Keratinocyte (primary cell): ENCODE measurements around the gene MEIOC. TPM values are rescaled to one million over a fixed set of nuclear protein-coding genes. Genes with fewer than 3 reads are reported as not detected.

Source experiments
- DNase-seq: peaks from one replicate; pipeline ENCODE4 v3.0.0-alpha.2; 2011; ENCODE audit warnings: low read depth, missing footprints, low spot score
- FAIRE-seq: peaks from 2 replicates; lab custom pipeline; 2011; peaks lifted over from hg19 to GRCh38; lab: Jason Lieb, UNC
- H2AFZ ChIP-seq: 2 replicates; pipeline ENCODE4 v1.6.0; 2012; ENCODE audit warnings: low read length, control low read depth, inconsistent platforms; ENCODE audit not compliant: control insufficient read depth
- H3K27ac ChIP-seq: 2 replicates; pipeline ENCODE4 v1.5.1; 2011; ENCODE audit warnings: low read length; ENCODE audit not compliant: control insufficient read depth, insufficient read depth
- H3K27me3 ChIP-seq: 3 replicates; pipeline ENCODE4 v1.6.0; 2011; ENCODE audit warnings: low read length; ENCODE audit not compliant: control insufficient read depth, insufficient read depth; ENCODE audit errors: extremely low read depth
- H3K36me3 ChIP-seq, 2 experiments: 2 replicates in 1 of 2; 3 replicates in 1 of 2; pipeline ENCODE4 v1.5.1; 2011; ENCODE audit warnings: low read length in 2 of 2, mild to moderate bottlenecking in 1 of 2; ENCODE audit not compliant: control insufficient read depth in 2 of 2, insufficient read depth in 2 of 2; ENCODE audit errors: extremely low read depth in 1 of 2
- H3K4me1 ChIP-seq: 3 replicates; pipeline ENCODE4 v1.5.1; 2011; ENCODE audit warnings: low read length; ENCODE audit not compliant: control insufficient read depth, insufficient read depth; ENCODE audit errors: extremely low read depth
- H3K4me2 ChIP-seq: 3 replicates; pipeline ENCODE4 v1.6.0; 2011; ENCODE audit warnings: low read depth, low read length; ENCODE audit not compliant: control insufficient read depth, insufficient read depth; ENCODE audit errors: extremely low read depth
- H3K4me3 ChIP-seq, 3 experiments: fragments of 200-600 bp in 1 of 3; sonication (generic) in 1 of 3; 2 replicates in 2 of 3; 3 replicates in 1 of 3; pipeline ENCODE4 v1.5.1; 2011 to 2016; ENCODE audit warnings: low read length in 3 of 3, mild to moderate bottlenecking in 3 of 3, control low read depth in 2 of 3, inconsistent platforms in 1 of 3, low read depth in 1 of 3, mixed read lengths in 1 of 3, mixed run types in 1 of 3, moderate library complexity in 1 of 3; ENCODE audit not compliant: control insufficient read depth in 2 of 3, insufficient read depth in 2 of 3; ENCODE audit errors: extremely low read depth in 1 of 3
- H3K79me2 ChIP-seq: 2 replicates; pipeline ENCODE4 v1.6.0; 2012; ENCODE audit warnings: low read length; ENCODE audit not compliant: control insufficient read depth, insufficient read depth
- H3K9ac ChIP-seq: 3 replicates; pipeline ENCODE4 v1.6.0; 2011; ENCODE audit warnings: low read length; ENCODE audit not compliant: control insufficient read depth, insufficient read depth; ENCODE audit errors: extremely low read depth
- H3K9me1 ChIP-seq: 3 replicates; pipeline ENCODE4 v1.6.0; 2011; ENCODE audit warnings: low read length; ENCODE audit not compliant: control insufficient read depth, insufficient read depth; ENCODE audit errors: extremely low read depth
- H3K9me3 ChIP-seq: 2 replicates; pipeline ENCODE4 v1.5.1; 2012; ENCODE audit warnings: low read depth, low read length; ENCODE audit not compliant: control insufficient read depth
- H4K20me1 ChIP-seq: 3 replicates; pipeline ENCODE4 v1.6.0; 2011; ENCODE audit warnings: low read length; ENCODE audit not compliant: control insufficient read depth, insufficient read depth; ENCODE audit errors: extremely low read depth
- CTCF ChIP-seq, 3 experiments: IDR thresholded peaks in 1 of 3; conservative IDR thresholded peaks in 1 of 3; optimal IDR thresholded peaks in 1 of 3; 2 replicates in 2 of 3; 3 replicates in 1 of 3; pipeline versions ENCODE3 to v1.5.1; 2011; ENCODE audit warnings: low read length in 3 of 3, mild to moderate bottlenecking in 3 of 3, moderate library complexity in 2 of 3, control low read depth in 1 of 3, inconsistent platforms in 1 of 3; ENCODE audit not compliant: insufficient read depth in 2 of 3; ENCODE audit errors: extremely low read depth in 1 of 3
- EZH2 ChIP-seq: IDR thresholded peaks from one replicate; pipeline ENCODE4 v1.6.1; 2012; ENCODE audit warnings: inconsistent platforms, mild to moderate bottlenecking, low read length, moderate library complexity
- dilution Hi-C: fragments of 300-500 bp; cut with MboI; formaldehyde crosslinking; loops from one replicate; pipeline ENCODE4 v1.7.0; 2020; ENCODE audit warnings: low sequenced_read_pairs; ENCODE audit not compliant: extremely low pct_ligation_motif_present
- polyA plus RNA-seq, 5 experiments: library from polyadenylated mRNA; depleted of rRNA in 3 of 5; stranded (reverse) in 3 of 5; stranded (forward) in 1 of 5; unstranded in 1 of 5; fragments of >200 nt; gene quantifications; 1 replicate in 1 of 5; 2 replicates in 3 of 5; 3 replicates in 1 of 5; pipeline versions ENCODE4 v1.2.1 to v1.2.3, GENCODE V29; 2011 to 2012; ENCODE audit warnings: missing spikeins in 2 of 5, low read depth in 1 of 5, low replicate concordance in 1 of 5

Gene MEIOC
- polyA plus RNA-seq, 1 donor (not counting 4 experiments of a cell fraction or from before 2014, with no cell fraction given), result 0.03 TPM

- H3K36me3 ChIP-seq, result no peaks in the 10 kb centered on the region
- no peak for FAIRE-seq
- dilution Hi-C loops, result no loop called here
- no peak for DNase-seq
- peaks cover 21% of the 10 kb centered on the region for H3K27me3 ChIP-seq
- H3K9me1 ChIP-seq, result no peaks in the 10 kb centered on the region
- H3K4me1 ChIP-seq, result no peaks in the 10 kb centered on the region
- H3K9ac ChIP-seq, result no peak overlapping the region
- no peaks in the 10 kb centered on the region for H3K79me2 ChIP-seq
- no peak overlapping the region for H3K4me2 ChIP-seq
- H2AFZ ChIP-seq, result no peak overlapping the region
- H3K9me3 ChIP-seq, result no peaks in the 10 kb centered on the region
- TF ChIP-seq EZH2 (no peak), CTCF (optimal IDR thresholded peaks at IDR 0.05 in 1 of 3, IDR thresholded peaks at IDR 0.05 in 1 of 3, conservative IDR thresholded peaks at IDR 0.05 in 1 of 3; ENCODE audit: extremely low read depth in 1 of 3, insufficient read depth in 2 of 3, low read length in 3 of 3) (no peak)
- no peaks in the 10 kb centered on the region for H4K20me1 ChIP-seq
- no peak overlapping the region for H3K27ac ChIP-seq
- H3K4me3 ChIP-seq, result no peak overlapping the region
These were observed 2.9 kb upstream of the MEIOC start for GRCh38 chr17:44653384-44653783.

GRCh38 chr17:44653954-44654353 lies 2.3 kb upstream of the MEIOC start:
- H3K4me2 ChIP-seq, result no peak overlapping the region
- H2AFZ ChIP-seq, result no peak overlapping the region
- H3K9ac ChIP-seq, result no peak overlapping the region
- DNase-seq (no peak), FAIRE-seq (no peak)
- H3K9me1 ChIP-seq, result no peaks in the 10 kb centered on the region
- dilution Hi-C loops, result no loop called here
- no peaks in the 10 kb centered on the region for H3K9me3 ChIP-seq
- TF ChIP-seq CTCF (optimal IDR thresholded peaks at IDR 0.05 in 1 of 3, IDR thresholded peaks at IDR 0.05 in 1 of 3, conservative IDR thresholded peaks at IDR 0.05 in 1 of 3; ENCODE audit: extremely low read depth in 1 of 3, insufficient read depth in 2 of 3, low read length in 3 of 3), result no peak
- TF ChIP-seq EZH2, result no peak
- peaks cover 21% of the 10 kb centered on the region for H3K27me3 ChIP-seq
- no peaks in the 10 kb centered on the region for H3K79me2 ChIP-seq
- H4K20me1 ChIP-seq, result no peaks in the 10 kb centered on the region
- H3K4me1 ChIP-seq, result no peaks in the 10 kb centered on the region
- H3K36me3 ChIP-seq, result no peaks in the 10 kb centered on the region
- H3K4me3 ChIP-seq, result no peak overlapping the region
- no peak overlapping the region for H3K27ac ChIP-seq
